Memory B cell (primary cell): ENCODE data around the gene CLEC16A.

Experiments used
- ATAC-seq: fragments of 150-1000 bp; cut with Tn5 transposase; 2 replicates; pipeline ENCODE4 v1.10.0; 2021; ENCODE audit warnings: low read depth, mild to moderate bottlenecking, moderate library complexity
- DNase-seq, 2 donors: peaks; one replicate each; pipeline ENCODE4 v3.0.0; 2022; ENCODE audit warnings: low spot score in 2 of 2
- H3K27ac Mint-ChIP-seq: one replicate; pipeline ENCODE4 v1.8.0; 2022; ENCODE audit warnings: mild to moderate bottlenecking, moderate library complexity, mixed read lengths
- H3K27me3 Mint-ChIP-seq: one replicate; pipeline ENCODE4 v1.8.0; 2022; ENCODE audit warnings: mixed read lengths
- H3K36me3 Mint-ChIP-seq: one replicate; pipeline ENCODE4 v1.8.0; 2022; ENCODE audit warnings: mild to moderate bottlenecking, mixed read lengths
- H3K4me1 Mint-ChIP-seq: one replicate; pipeline ENCODE4 v1.8.0; 2022; ENCODE audit warnings: mixed read lengths
- H3K4me3 Mint-ChIP-seq: one replicate; pipeline ENCODE4 v1.8.0; 2022; ENCODE audit warnings: mild to moderate bottlenecking, moderate library complexity, mixed read lengths
- H3K9me3 Mint-ChIP-seq: one replicate; pipeline ENCODE4 v1.8.0; 2022; ENCODE audit warnings: mixed read lengths

CLEC16A gene

GRCh38 chr16:10944249-10945064 is at the start of gene CLEC16A:
CLEC16A (plus strand) TSS chr16:10944564; CDS start chr16:10944718, 154 bp downstream.
- ATAC-seq (peak; percentile 73), DNase-seq (peak; percentile 94 to 98)
- Mint-ChIP-seq H3K27ac (peak within 1 kb of the TSS; percentile 69), H3K4me3 (peak within 1 kb of the TSS; percentile 91), H3K27me3 (no peaks in the 10 kb centered on the region), H3K9me3 (no peaks in the 10 kb centered on the region), H3K4me1 (peaks cover 51% of the 10 kb centered on the region), H3K36me3 (no peaks in the 10 kb centered on the region)

- peak; percentile 59 to 72 for DNase-seq
- H3K36me3 Mint-ChIP-seq = peaks cover 57% of the 10 kb centered on the region
Observed at GRCh38 chr16:10895053-10895946, 49.1 kb upstream of the CLEC16A start.

GRCh38 chr16:10896165-10896564 is 48.2 kb upstream of the CLEC16A start:
- peaks cover 60% of the 10 kb centered on the region for H3K36me3 Mint-ChIP-seq
- H3K27me3 Mint-ChIP-seq = no peaks in the 10 kb centered on the region
- ATAC-seq = no peak
- peak overlapping the region; percentile 87 for H3K27ac Mint-ChIP-seq
- no peak for DNase-seq
- H3K4me3 Mint-ChIP-seq = peak overlapping the region; percentile 73
- peaks cover 68% of the 10 kb centered on the region for H3K4me1 Mint-ChIP-seq
- no peaks in the 10 kb centered on the region for H3K9me3 Mint-ChIP-seq

More at GRCh38 chr16:10895053-10895946, 49.1 kb upstream of the CLEC16A start:
- Mint-ChIP-seq H3K4me3 (peak overlapping the region; percentile 53), H3K27ac (peak overlapping the region; percentile 87), H3K4me1 (peaks cover 72% of the 10 kb centered on the region), H3K9me3 (no peaks in the 10 kb centered on the region), H3K27me3 (no peaks in the 10 kb centered on the region)
- no peak for ATAC-seq

- no peak for DNase-seq
- H3K9me3 Mint-ChIP-seq = no peaks in the 10 kb centered on the region
- peaks cover 67% of the 10 kb centered on the region for H3K4me1 Mint-ChIP-seq
- H3K27me3 Mint-ChIP-seq = no peaks in the 10 kb centered on the region
- peak overlapping the region; percentile 73 for H3K4me3 Mint-ChIP-seq
- H3K27ac Mint-ChIP-seq = peak overlapping the region; percentile 87
- peak; percentile 48 for ATAC-seq
- peaks cover 63% of the 10 kb centered on the region for H3K36me3 Mint-ChIP-seq
Observed at GRCh38 chr16:10896723-10897122, 47.6 kb upstream of the CLEC16A start.

- peak; percentile 88 for ATAC-seq
- Mint-ChIP-seq H3K27ac (peak overlapping the region; percentile 87), H3K27me3 (no peaks in the 10 kb centered on the region)
Observed at GRCh38 chr16:10897134-10897533, 47.2 kb upstream of the CLEC16A start.

GRCh38 chr16:10902999-10903398 is 41.4 kb upstream of the CLEC16A start:
- Mint-ChIP-seq H3K36me3 (peaks cover 56% of the 10 kb centered on the region), H3K9me3 (no peaks in the 10 kb centered on the region), H3K27ac (no peak overlapping the region), H3K4me1 (peaks cover 34% of the 10 kb centered on the region), H3K27me3 (no peaks in the 10 kb centered on the region), H3K4me3 (no peak overlapping the region)
- no peak for ATAC-seq
- no peak for DNase-seq

More at GRCh38 chr16:10897134-10897533, 47.2 kb upstream of the CLEC16A start:
- Mint-ChIP-seq H3K4me3 (peak overlapping the region; percentile 76), H3K4me1 (peaks cover 66% of the 10 kb centered on the region), H3K9me3 (no peaks in the 10 kb centered on the region), H3K36me3 (peaks cover 62% of the 10 kb centered on the region)
- DNase-seq = peak in 1 of 2 donors; percentile 32

GRCh38 chr16:10906482-10906881 is 37.9 kb upstream of the CLEC16A start:
- H3K9me3 Mint-ChIP-seq = no peaks in the 10 kb centered on the region
- no peak for DNase-seq
- no peaks in the 10 kb centered on the region for H3K27me3 Mint-ChIP-seq
- no peak for ATAC-seq
- H3K36me3 Mint-ChIP-seq = peaks cover 50% of the 10 kb centered on the region
- H3K4me1 Mint-ChIP-seq = peaks cover 31% of the 10 kb centered on the region
- H3K4me3 Mint-ChIP-seq = no peak overlapping the region
- no peak overlapping the region for H3K27ac Mint-ChIP-seq

GRCh38 chr16:10906914-10907756 is 37.2 kb upstream of the CLEC16A start:
- DNase-seq (no peak), ATAC-seq (no peak)
- Mint-ChIP-seq H3K36me3 (peaks cover 49% of the 10 kb centered on the region), H3K4me1 (peaks cover 36% of the 10 kb centered on the region), H3K27me3 (no peaks in the 10 kb centered on the region), H3K4me3 (no peak overlapping the region), H3K27ac (no peak overlapping the region), H3K9me3 (no peaks in the 10 kb centered on the region)

GRCh38 chr16:10907757-10908045 is 36.7 kb upstream of the CLEC16A start:
- no peaks in the 10 kb centered on the region for H3K27me3 Mint-ChIP-seq
- H3K9me3 Mint-ChIP-seq = no peaks in the 10 kb centered on the region
- H3K4me1 Mint-ChIP-seq = peaks cover 34% of the 10 kb centered on the region
- no peak for ATAC-seq
- no peak overlapping the region for H3K27ac Mint-ChIP-seq
- no peak overlapping the region for H3K4me3 Mint-ChIP-seq
- no peak for DNase-seq
- peaks cover 44% of the 10 kb centered on the region for H3K36me3 Mint-ChIP-seq

GRCh38 chr16:10911267-10911666 is 33.1 kb upstream of the CLEC16A start:
- Mint-ChIP-seq H3K4me1 (peaks cover 45% of the 10 kb centered on the region), H3K27me3 (no peaks in the 10 kb centered on the region), H3K4me3 (peak overlapping the region; percentile 11), H3K27ac (peak overlapping the region; percentile 88), H3K9me3 (no peaks in the 10 kb centered on the region), H3K36me3 (peaks cover 42% of the 10 kb centered on the region)
- DNase-seq = no peak
- ATAC-seq = no peak

GRCh38 chr16:10916534-10916933 is 27.8 kb upstream of the CLEC16A start:
- Mint-ChIP-seq H3K9me3 (no peaks in the 10 kb centered on the region), H3K4me1 (peaks cover 42% of the 10 kb centered on the region), H3K4me3 (no peak overlapping the region), H3K36me3 (peaks cover 42% of the 10 kb centered on the region), H3K27me3 (no peaks in the 10 kb centered on the region), H3K27ac (peak overlapping the region; percentile 95)
- no peak for DNase-seq
- no peak for ATAC-seq

GRCh38 chr16:10918294-10919002 is 25.9 kb upstream of the CLEC16A start:
- Mint-ChIP-seq H3K27me3 (no peaks in the 10 kb centered on the region), H3K4me1 (peaks cover 28% of the 10 kb centered on the region), H3K36me3 (peaks cover 43% of the 10 kb centered on the region), H3K27ac (peak overlapping the region; percentile 95), H3K9me3 (no peaks in the 10 kb centered on the region), H3K4me3 (peak overlapping the region; percentile 41)
- ATAC-seq = peak; percentile 74
- DNase-seq = peak; percentile 90 to 92

- peaks cover 46% of the 10 kb centered on the region for H3K36me3 Mint-ChIP-seq
- H3K27me3 Mint-ChIP-seq = no peaks in the 10 kb centered on the region
- no peak overlapping the region for H3K4me3 Mint-ChIP-seq
- H3K27ac Mint-ChIP-seq = peak overlapping the region; percentile 95
- no peak for DNase-seq
- H3K4me1 Mint-ChIP-seq = peaks cover 29% of the 10 kb centered on the region
- ATAC-seq = no peak
- no peaks in the 10 kb centered on the region for H3K9me3 Mint-ChIP-seq
Observed at GRCh38 chr16:10919003-10919351, 25.4 kb upstream of the CLEC16A start.
